ENCODE results near the gene PPP1R3G. TPM values are rescaled to one million over a fixed set of nuclear protein-coding genes. Genes with fewer than 3 reads are reported as not detected.

PPP1R3G gene
- total RNA-seq, 2 donors from 2014 or later, result 8.8 to 16.4 TPM

- DNase-seq (ENCODE audit: low spot score), result no peak
- no peak overlapping the region for H3K4me3 ChIP-seq
- H3K36me3 ChIP-seq, result no peaks in the 10 kb centered on the region
- TF ChIP-seq CTCF (IDR thresholded peaks at IDR 0.05), result no peak
- H3K27me3 ChIP-seq, result no peaks in the 10 kb centered on the region
- H3K27ac ChIP-seq, result no peak overlapping the region
- H3K9me3 ChIP-seq, result no peaks in the 10 kb centered on the region
- peaks cover 0 to 22% of the 10 kb centered on the region in 2 donors for H3K4me1 ChIP-seq
Measured at GRCh38 chr6:5112066-5112799, 27.1 kb downstream of the PPP1R3G start.

GRCh38 chr6:5113096-5113495 is 28.0 kb downstream of the PPP1R3G start:
- TF ChIP-seq CTCF (IDR thresholded peaks at IDR 0.05), result no peak
- H3K9me3 ChIP-seq, result no peaks in the 10 kb centered on the region
- H3K27me3 ChIP-seq, result no peaks in the 10 kb centered on the region
- H3K4me3 ChIP-seq, result no peak overlapping the region
- H3K4me1 ChIP-seq, result peaks cover 0 to 22% of the 10 kb centered on the region in 2 donors
- no peak overlapping the region for H3K27ac ChIP-seq
- no peaks in the 10 kb centered on the region for H3K36me3 ChIP-seq
- no peak for DNase-seq (ENCODE audit: low spot score)

- no peak for DNase-seq (ENCODE audit: low spot score)
- Histone ChIP-seq H3K4me3 (no peak overlapping the region), H3K4me1 (peaks cover 0 to 10% of the 10 kb centered on the region in 2 donors), H3K9me3 (no peaks in the 10 kb centered on the region), H3K27me3 (no peaks in the 10 kb centered on the region), H3K36me3 (no peaks in the 10 kb centered on the region), H3K27ac (no peak overlapping the region)
- peak; percentile 23 to 56 for TF ChIP-seq CTCF (IDR thresholded peaks at IDR 0.05)
Measured at GRCh38 chr6:5115168-5115567, 30.0 kb downstream of the PPP1R3G start.

GRCh38 chr6:5116243-5116991 is 31.3 kb downstream of the PPP1R3G start:
- Histone ChIP-seq H3K27me3 (no peaks in the 10 kb centered on the region), H3K9me3 (no peaks in the 10 kb centered on the region), H3K36me3 (no peaks in the 10 kb centered on the region), H3K4me1 (peaks cover 0 to 15% of the 10 kb centered on the region in 2 donors), H3K27ac (no peak overlapping the region), H3K4me3 (no peak overlapping the region)
- no peak for TF ChIP-seq CTCF (IDR thresholded peaks at IDR 0.05)
- no peak for DNase-seq (ENCODE audit: low spot score)

GRCh38 chr6:5119090-5119951 is 34.2 kb downstream of the PPP1R3G start:
- peaks cover 0 to 12% of the 10 kb centered on the region in 2 donors for H3K4me1 ChIP-seq
- no peaks in the 10 kb centered on the region for H3K36me3 ChIP-seq
- no peaks in the 10 kb centered on the region for H3K27me3 ChIP-seq
- H3K27ac ChIP-seq, result no peak overlapping the region
- no peak for DNase-seq (ENCODE audit: low spot score)
- no peak for TF ChIP-seq CTCF (IDR thresholded peaks at IDR 0.05)
- no peaks in the 10 kb centered on the region for H3K9me3 ChIP-seq
- no peak overlapping the region for H3K4me3 ChIP-seq

Data from right atrium auricular region (tissue), 2 donors.